Left ventricle myocardium inferior (tissue), 1 donor: Measurements from ENCODE around the gene OR2H2. TPM values are rescaled to one million over a fixed set of nuclear protein-coding genes. Genes with fewer than 3 reads are reported as not detected.

Experiments used
- DNase-seq: peaks from one replicate; pipeline ENCODE4 v3.0.0-alpha.2; 2020
- H3K27ac ChIP-seq: fragments of 200-600 bp; replicated peaks from 2 replicates; pipeline ENCODE4 v1.8.0; 2021
- H3K27me3 ChIP-seq: fragments of 200-600 bp; 2 replicates; pipeline ENCODE4 v1.8.0; 2021; ENCODE audit warnings: low read depth
- H3K36me3 ChIP-seq: fragments of 200-600 bp; 2 replicates; pipeline ENCODE4 v1.8.0; 2021
- H3K4me1 ChIP-seq: fragments of 200-600 bp; 2 replicates; pipeline ENCODE4 v1.8.0; 2021
- H3K4me3 ChIP-seq: fragments of 200-600 bp; 2 replicates; pipeline ENCODE4 v1.8.0; 2021; ENCODE audit warnings: mild to moderate bottlenecking, moderate library complexity
- H3K9me3 ChIP-seq: fragments of 200-600 bp; replicated peaks from 2 replicates; pipeline ENCODE4 v1.8.0; 2021
- CTCF ChIP-seq: fragments of 200-600 bp; IDR thresholded peaks from 2 replicates; pipeline ENCODE4 v1.8.0; 2021; ENCODE audit warnings: antibody characterized with exemption, mild to moderate bottlenecking, borderline replicate concordance
- intact Hi-C: fragments of 100-400 bp; cut with micrococcal nuclease; formaldehyde crosslinking; loops from one replicate; pipeline ENCODE4 v1.11.0; 2022
- total RNA-seq: library from RNA; stranded (reverse); fragmentation: NEBNext Ultra II Directional; extraction: Animal tissue kit (Norgen Biotek cat#: 25700); gene quantifications from one replicate; pipeline ENCODE4 v1.2.1, GENCODE V29; 2021
- donor health status: DM: no; HTN: yes; CAD: no; lungs with severe emphysema.

OR2H2 gene
- total RNA-seq, 1 donor from 2014 or later = not detected

GRCh38 chr6:29554764-29555163, 30.2 kb upstream of the OR2H2 start:
- no peak for TF ChIP-seq CTCF
- Histone ChIP-seq H3K4me3 (no peak overlapping the region), H3K27ac (no peak overlapping the region), H3K9me3 (no peaks in the 10 kb centered on the region), H3K36me3 (no peaks in the 10 kb centered on the region), H3K4me1 (peaks cover 16% of the 10 kb centered on the region), H3K27me3 (peaks cover 88% of the 10 kb centered on the region)
- no peak for DNase-seq
- intact Hi-C loops = no loop called here

GRCh38 chr6:29557320-29557719, 27.6 kb upstream of the OR2H2 start:
- Histone ChIP-seq H3K27ac (no peak overlapping the region), H3K36me3 (no peaks in the 10 kb centered on the region), H3K4me1 (peaks cover 16% of the 10 kb centered on the region), H3K4me3 (no peak overlapping the region), H3K27me3 (peaks cover 96% of the 10 kb centered on the region), H3K9me3 (no peaks in the 10 kb centered on the region)
- TF ChIP-seq CTCF = no peak
- no peak for DNase-seq
- intact Hi-C loops = no loop called here

GRCh38 chr6:29558439-29559079, 26.4 kb upstream of the OR2H2 start:
- H3K4me3 ChIP-seq = no peak overlapping the region
- peaks cover 95% of the 10 kb centered on the region for H3K27me3 ChIP-seq
- H3K27ac ChIP-seq = no peak overlapping the region
- intact Hi-C loops = no loop called here
- H3K36me3 ChIP-seq = no peaks in the 10 kb centered on the region
- no peaks in the 10 kb centered on the region for H3K9me3 ChIP-seq
- TF ChIP-seq CTCF = no peak
- H3K4me1 ChIP-seq = peaks cover 7% of the 10 kb centered on the region
- DNase-seq = no peak

- intact Hi-C loops = no loop called here
- H3K4me1 ChIP-seq = no peaks in the 10 kb centered on the region
- no peak within 1 kb of the TSS for H3K27ac ChIP-seq
- TF ChIP-seq CTCF = no peak
- no peak for DNase-seq
- H3K36me3 ChIP-seq = no peaks in the 10 kb centered on the region
- H3K27me3 ChIP-seq = peaks cover 95% of the 10 kb centered on the region
- no peak within 1 kb of the TSS for H3K4me3 ChIP-seq
- H3K9me3 ChIP-seq = no peaks in the 10 kb centered on the region
Observed at GRCh38 chr6:29559524-29560287, 25.2 kb upstream of the OR2H2 start, which contains the start of gene UBD. UBD (minus strand) TSS chr6:29559732; CDS start chr6:29559701, 31 bp downstream.

- Histone ChIP-seq H3K4me1 (no peaks in the 10 kb centered on the region), H3K9me3 (no peaks in the 10 kb centered on the region), H3K4me3 (no peak overlapping the region), H3K27ac (no peak overlapping the region), H3K36me3 (no peaks in the 10 kb centered on the region), H3K27me3 (peaks cover 95% of the 10 kb centered on the region)
- no peak for TF ChIP-seq CTCF
- intact Hi-C loops = no loop called here
- DNase-seq = no peak
Observed at GRCh38 chr6:29561091-29561490, 23.8 kb upstream of the OR2H2 start.
